A549 (cell line): ENCODE data around the gene CHST15. TPM values are rescaled to one million over a fixed set of nuclear protein-coding genes. Genes with fewer than 3 reads are reported as not detected.

Experiments used
- ATAC-seq, 2 experiments: fragments of 200-7000 bp in 1 of 2; fragments of >200 bp in 1 of 2; cut with Nextera tagmentation in 1 of 2; cut with Tn5 transposase in 1 of 2; 3 replicates each; pipeline versions ENCODE4 v1.8.0 to v1.9.1; 2018 to 2020; ENCODE audit warnings: mild to moderate bottlenecking in 1 of 2, moderate library complexity in 1 of 2
- CTCF ChIA-PET: fragments of 300-600 bp; sonication (Branson Sonifier 250); formaldehyde crosslinking; extraction: SDS; loops from one replicate; lab custom pipeline; 2021; ENCODE audit warnings: antibody characterized with exemption, inconsistent platforms; lab: Yijun Ruan, JAX
- POLR2A ChIA-PET: fragments of 350-600 bp; formaldehyde crosslinking; extraction: SDS; loops from one replicate; lab custom pipeline; 2021; ENCODE audit warnings: antibody characterized with exemption, inconsistent platforms; lab: Yijun Ruan, JAX
- DNase-seq, 2 experiments: peaks; one replicate each; pipeline versions ENCODE4 v3.0.0 to v3.0.0-alpha.2; 2011 to 2016; ENCODE audit warnings: low read depth in 1 of 2, low spot score in 1 of 2
- FAIRE-seq: peaks from 2 replicates; lab custom pipeline; 2011; peaks lifted over from hg19 to GRCh38; lab: Jason Lieb, UNC
- H3K27ac ChIP-seq, 2 experiments: fragments of >200 bp; sonication (Bioruptor Twin); formaldehyde crosslinking; 3 replicates each; pipeline ENCODE4 v1.5.1; 2016 to 2017
- H3K4me1 ChIP-seq: fragments of >200 bp; sonication (Bioruptor Twin); formaldehyde crosslinking; 3 replicates; pipeline ENCODE4 v1.6.1; 2016
- H3K4me2 ChIP-seq: fragments of >200 bp; sonication (Bioruptor Twin); formaldehyde crosslinking; 3 replicates; pipeline ENCODE4 v1.6.1; 2016
- H3K4me3 ChIP-seq: fragments of >200 bp; sonication (Bioruptor Twin); formaldehyde crosslinking; 3 replicates; pipeline ENCODE4 v1.5.1; 2016
- H3K9me3 ChIP-seq: fragments of >200 bp; sonication (Bioruptor Twin); formaldehyde crosslinking; 3 replicates; pipeline ENCODE4 v1.6.1; 2016
- BHLHE40 ChIP-seq: IDR thresholded peaks from 2 replicates; pipeline ENCODE4 v1.6.1; 2012; ENCODE audit warnings: low read depth, low read length, inconsistent platforms
- CBX8 ChIP-seq: fragments of 200-600 bp; sonication (generic); IDR thresholded peaks from 2 replicates; pipeline ENCODE4 v1.6.1; 2016
- EHMT2 ChIP-seq: fragments of 200-600 bp; sonication (generic); IDR thresholded peaks from 2 replicates; pipeline ENCODE4 v1.6.1; 2016; ENCODE audit warnings: antibody characterized with exemption, low read depth, mild to moderate bottlenecking, moderate library complexity
- FOSB ChIP-seq: fragments of 250-450 bp; sonication (Bioruptor Pico); IDR thresholded peaks from 2 replicates; pipeline ENCODE4 v1.5.0; 2020; ENCODE audit warnings: mild to moderate bottlenecking, moderate library complexity
- FOSL2 ChIP-seq, 2 experiments: fragments of 450-650 bp in 1 of 2; fragments of >200 bp in 1 of 2; sonication (Bioruptor Twin) in 1 of 2; formaldehyde crosslinking; IDR thresholded peaks; 2 replicates each; pipeline versions ENCODE4 v1.5.0 to v1.6.1; 2016 to 2020; ENCODE audit warnings: mild to moderate bottlenecking in 1 of 2, moderate library complexity in 1 of 2
- GATA3 ChIP-seq: IDR thresholded peaks from 2 replicates; pipeline ENCODE4 v1.6.1; 2012; ENCODE audit warnings: borderline replicate concordance
- HOXB13 ChIP-seq: fragments of 250-450 bp; sonication (Bioruptor Pico); IDR thresholded peaks from 2 replicates; pipeline ENCODE4 v1.5.0; 2020; ENCODE audit warnings: low read depth, mild to moderate bottlenecking, moderate library complexity
- JUNB ChIP-seq: fragments of >200 bp; sonication (Bioruptor Twin); formaldehyde crosslinking; IDR thresholded peaks from 2 replicates; pipeline ENCODE4 v1.6.1; 2016
- MAFK ChIP-seq: fragments of 450-650 bp; IDR thresholded peaks from 2 replicates; pipeline ENCODE4 v1.6.1; 2014; ENCODE audit not compliant: partially characterized antibody
- NR3C1 ChIP-seq: fragments of >200 bp; sonication (Bioruptor Twin); formaldehyde crosslinking; IDR thresholded peaks from 3 replicates; pipeline ENCODE4 v1.6.1; 2017
- POLR2AphosphoS2 ChIP-seq: conservative IDR thresholded peaks from 2 replicates; pipeline ENCODE4 v1.6.1; 2012; ENCODE audit warnings: low read length, improper control_type of control experiment, inconsistent platforms
- RCOR1 ChIP-seq: fragments of 150-350 bp; IDR thresholded peaks from 2 replicates; pipeline ENCODE4 v1.6.1; 2014; ENCODE audit warnings: antibody characterized with exemption, low read length, low read depth
- TFCP2L1 ChIP-seq: fragments of 250-450 bp; sonication (Bioruptor Pico); IDR thresholded peaks from 2 replicates; pipeline ENCODE4 v1.5.0; 2021; ENCODE audit warnings: mild to moderate bottlenecking
- ZNF302 ChIP-seq: fragments of 250-450 bp; sonication (Bioruptor Pico); IDR thresholded peaks from 2 replicates; pipeline ENCODE4 v1.9.0; 2021; ENCODE audit warnings: inconsistent platforms, mild to moderate bottlenecking, moderate library complexity
- ZSCAN20 ChIP-seq: fragments of 250-450 bp; sonication (Bioruptor Pico); IDR thresholded peaks from 2 replicates; pipeline ENCODE4 v1.8.0; 2022; ENCODE audit warnings: mild to moderate bottlenecking, moderate library complexity
- WGBS: methylation state at CpG from one replicate; pipeline ENCODE4 v1.1.6; 2017; ENCODE audit errors: missing lambda C conversion rate; 5-methylcytosine and 5-hydroxymethylcytosine counted together
- polyA plus RNA-seq, 4 experiments: library from polyadenylated mRNA; depleted of rRNA in 3 of 4; stranded (reverse); fragments of >200 nt; fragmentation: RNase III in 1 of 4; extraction: RNeasy Plus Mini Kit Qiagen cat#74134 plus additional on column Dnase treatment in 1 of 4; gene quantifications; 2 replicates in 3 of 4; 3 replicates in 1 of 4; pipeline ENCODE4 v1.2.3, GENCODE V29; 2011 to 2017
- TF ChIP-seq, protein P1 (sequence below): IDR thresholded peaks from 2 replicates; pipeline ENCODE4 v1.6.1; 2012; ENCODE audit warnings: low read depth, borderline replicate concordance
- TF ChIP-seq, protein P2 (sequence below): fragments of 450-650 bp; IDR thresholded peaks from 2 replicates; pipeline ENCODE4 v1.6.1; 2014; ENCODE audit warnings: antibody characterized with exemption
- TF ChIP-seq, protein P3 (sequence below): fragments of 250-450 bp; sonication (Bioruptor Pico); IDR thresholded peaks from 2 replicates; pipeline ENCODE4 v1.5.0; 2021; ENCODE audit warnings: mild to moderate bottlenecking, moderate library complexity, borderline replicate concordance
- TF ChIP-seq, protein P4 (sequence below): fragments of >200 bp; sonication (Bioruptor Twin); formaldehyde crosslinking; IDR thresholded peaks from 3 replicates; pipeline ENCODE4 v1.6.1; 2016

Gene CHST15
- polyA plus RNA-seq, 2 of the 4 experiments (the other 2 are of a cell fraction): 5.1 to 10.3 TPM

DNA sequence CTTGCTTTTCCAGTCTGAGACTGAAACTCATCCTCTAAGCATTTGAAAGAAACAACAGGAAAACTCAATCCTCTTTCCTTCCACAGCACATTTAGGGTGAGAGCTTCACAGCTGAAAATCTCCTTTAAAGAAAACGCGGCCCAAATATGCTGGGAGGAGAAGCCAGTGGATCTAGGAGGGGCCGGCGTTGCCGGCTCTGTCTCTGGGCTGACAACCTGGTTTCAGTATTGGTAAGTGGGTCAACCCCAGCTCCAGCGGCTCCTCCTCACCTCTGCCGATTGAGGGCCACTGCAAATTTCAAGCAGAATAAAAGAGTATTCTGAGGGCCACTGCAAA lies 126.5 kb downstream of the CHST15 start:
- FAIRE-seq: no peak
- ATAC-seq: no peak
- POLR2A ChIA-PET: no interaction called here
- no peaks in the 10 kb centered on the region for H3K4me1 ChIP-seq
- H3K27ac ChIP-seq: no peak overlapping the region
- no peak overlapping the region for H3K4me3 ChIP-seq
- no peaks in the 10 kb centered on the region for H3K9me3 ChIP-seq
- 63% methylated on average over 7 of the region's 7 CpGs for WGBS
- TF ChIP-seq CBX8 (no peak), FOSL2 (IDR thresholded peaks at IDR 0.05) (no peak), FOSL2 (CRISPR knock-in tag; IDR thresholded peaks at IDR 0.05) (no peak), NR3C1 (no peak), JUNB (no peak), FOSB (no peak), HOXB13 (no peak), POLR2AphosphoS2 (no peak), GATA3 (no peak), MAFK (no peak), ZSCAN20 (no peak), RCOR1 (no peak), EHMT2 (no peak), BHLHE40 (no peak)
- TF ChIP-seq, protein P1, sequence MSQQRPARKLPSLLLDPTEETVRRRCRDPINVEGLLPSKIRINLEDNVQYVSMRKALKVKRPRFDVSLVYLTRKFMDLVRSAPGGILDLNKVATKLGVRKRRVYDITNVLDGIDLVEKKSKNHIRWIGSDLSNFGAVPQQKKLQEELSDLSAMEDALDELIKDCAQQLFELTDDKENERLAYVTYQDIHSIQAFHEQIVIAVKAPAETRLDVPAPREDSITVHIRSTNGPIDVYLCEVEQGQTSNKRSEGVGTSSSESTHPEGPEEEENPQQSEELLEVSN: no peak
- TF ChIP-seq, protein P2, sequence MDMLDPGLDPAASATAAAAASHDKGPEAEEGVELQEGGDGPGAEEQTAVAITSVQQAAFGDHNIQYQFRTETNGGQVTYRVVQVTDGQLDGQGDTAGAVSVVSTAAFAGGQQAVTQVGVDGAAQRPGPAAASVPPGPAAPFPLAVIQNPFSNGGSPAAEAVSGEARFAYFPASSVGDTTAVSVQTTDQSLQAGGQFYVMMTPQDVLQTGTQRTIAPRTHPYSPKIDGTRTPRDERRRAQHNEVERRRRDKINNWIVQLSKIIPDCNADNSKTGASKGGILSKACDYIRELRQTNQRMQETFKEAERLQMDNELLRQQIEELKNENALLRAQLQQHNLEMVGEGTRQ: no peak
- TF ChIP-seq, protein P3, sequence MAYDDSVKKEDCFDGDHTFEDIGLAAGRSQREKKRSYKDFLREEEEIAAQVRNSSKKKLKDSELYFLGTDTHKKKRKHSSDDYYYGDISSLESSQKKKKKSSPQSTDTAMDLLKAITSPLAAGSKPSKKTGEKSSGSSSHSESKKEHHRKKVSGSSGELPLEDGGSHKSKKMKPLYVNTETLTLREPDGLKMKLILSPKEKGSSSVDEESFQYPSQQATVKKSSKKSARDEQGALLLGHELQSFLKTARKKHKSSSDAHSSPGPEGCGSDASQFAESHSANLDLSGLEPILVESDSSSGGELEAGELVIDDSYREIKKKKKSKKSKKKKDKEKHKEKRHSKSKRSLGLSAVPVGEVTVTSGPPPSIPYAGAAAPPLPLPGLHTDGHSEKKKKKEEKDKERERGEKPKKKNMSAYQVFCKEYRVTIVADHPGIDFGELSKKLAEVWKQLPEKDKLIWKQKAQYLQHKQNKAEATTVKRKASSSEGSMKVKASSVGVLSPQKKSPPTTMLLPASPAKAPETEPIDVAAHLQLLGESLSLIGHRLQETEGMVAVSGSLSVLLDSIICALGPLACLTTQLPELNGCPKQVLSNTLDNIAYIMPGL: no peak
- TF ChIP-seq, protein P4, sequence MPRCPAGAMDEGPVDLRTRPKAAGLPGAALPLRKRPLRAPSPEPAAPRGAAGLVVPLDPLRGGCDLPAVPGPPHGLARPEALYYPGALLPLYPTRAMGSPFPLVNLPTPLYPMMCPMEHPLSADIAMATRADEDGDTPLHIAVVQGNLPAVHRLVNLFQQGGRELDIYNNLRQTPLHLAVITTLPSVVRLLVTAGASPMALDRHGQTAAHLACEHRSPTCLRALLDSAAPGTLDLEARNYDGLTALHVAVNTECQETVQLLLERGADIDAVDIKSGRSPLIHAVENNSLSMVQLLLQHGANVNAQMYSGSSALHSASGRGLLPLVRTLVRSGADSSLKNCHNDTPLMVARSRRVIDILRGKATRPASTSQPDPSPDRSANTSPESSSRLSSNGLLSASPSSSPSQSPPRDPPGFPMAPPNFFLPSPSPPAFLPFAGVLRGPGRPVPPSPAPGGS: no peak
- TF ChIP-seq, all 56 proteins: peak for 0
- no peak for DNase-seq
- no peak overlapping the region for H3K4me2 ChIP-seq
- CTCF ChIA-PET: interaction anchor here (0.7 to 11.5 kb wide), 23 partner anchors 10 to 509 kb away, joined by 3 to 305 read pairs (median 4); no protein-coding TSS in a partner anchor

DNA sequence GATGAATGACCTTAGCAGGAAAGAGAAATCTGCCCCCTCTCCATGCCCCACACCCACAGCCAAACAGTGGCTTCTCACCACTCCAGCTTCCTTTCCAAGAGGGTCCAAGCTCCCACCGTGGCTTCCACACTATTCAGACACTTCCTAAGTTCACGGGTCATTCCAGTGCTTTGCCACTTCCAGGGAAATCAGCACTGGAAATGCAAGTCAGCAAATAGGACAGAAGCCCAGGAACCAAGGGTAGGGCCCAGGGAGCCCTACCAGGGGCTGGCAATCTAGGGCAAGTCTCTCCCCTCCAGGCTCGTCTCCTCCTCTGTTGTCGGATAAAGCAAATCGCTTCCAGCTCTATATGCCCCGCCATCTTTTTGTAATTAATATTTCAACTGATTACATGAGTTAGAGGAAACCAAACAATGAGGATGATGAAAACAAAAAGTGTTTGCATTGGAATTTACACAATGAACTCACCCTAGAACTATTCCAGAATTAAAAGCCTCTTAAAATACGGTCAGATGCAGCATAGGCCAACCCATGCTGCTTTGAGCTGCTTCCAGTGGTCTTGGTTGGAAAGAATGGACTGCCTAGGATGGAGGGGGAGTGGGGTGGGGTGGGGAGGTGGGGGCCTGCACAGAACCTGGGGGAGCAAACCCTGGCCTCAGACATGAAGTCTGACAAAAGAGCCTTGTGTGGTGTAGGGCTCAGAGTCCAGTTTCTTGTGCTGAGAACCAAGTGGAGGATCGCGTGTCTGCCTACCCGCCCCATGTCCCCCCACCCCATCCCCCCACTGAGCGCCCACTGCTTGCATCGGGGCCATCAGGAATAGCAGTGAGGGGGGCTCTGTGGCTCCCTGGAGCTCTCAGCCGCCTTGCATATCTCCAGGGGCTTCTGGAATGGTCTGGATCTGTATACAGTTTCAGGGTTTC lies 127.2 kb downstream of the CHST15 start:
- DNase-seq: no peak
- Histone ChIP-seq H3K27ac (no peak overlapping the region), H3K4me2 (no peak overlapping the region), H3K9me3 (no peaks in the 10 kb centered on the region; the same call in 2 of the 3 replicates), H3K4me1 (no peaks in the 10 kb centered on the region), H3K4me3 (no peak overlapping the region)
- no peak for FAIRE-seq
- 37% methylated on average over 8 of the region's 13 CpGs for WGBS
- CTCF ChIA-PET: interaction anchor here (1.0 to 11.5 kb wide), 15 partner anchors 10 to 428 kb away, joined by 3 to 305 read pairs (median 4); no protein-coding TSS in a partner anchor
- ATAC-seq: no peak
- TF ChIP-seq ZNF302 (CRISPR knock-in tag) (no peak), MAFK (peak; percentile 66), TFCP2L1 (CRISPR knock-in tag) (no peak)
- POLR2A ChIA-PET: no interaction called here
